HG03571 (cell line): ENCODE data around the gene RIT1.
"Not testable (repeated sequence)": the region's sequence is repeated elsewhere in the genome, so short reads cannot be mapped to it uniquely, and the experiment has no call there.

Experiments
- ATAC-seq: cut with Tn5 transposase; IDR thresholded peaks from one replicate; pipeline ENCODE4 v1.9.1; 2021; ENCODE audit not compliant: unreplicated experiment

The RIT1 gene

GRCh38 chr1:155895617-155896016, 15.5 kb downstream of the RIT1 start:
- not testable (repeated sequence) for ATAC-seq

- no peak for ATAC-seq
Observed at GRCh38 chr1:155893389-155894142, 17.6 kb downstream of the RIT1 start.

GRCh38 chr1:155892796-155893195, 18.4 kb downstream of the RIT1 start:
- no peak for ATAC-seq

GRCh38 chr1:155890251-155890650, 20.9 kb downstream of the RIT1 start:
- ATAC-seq: no peak

DNA sequence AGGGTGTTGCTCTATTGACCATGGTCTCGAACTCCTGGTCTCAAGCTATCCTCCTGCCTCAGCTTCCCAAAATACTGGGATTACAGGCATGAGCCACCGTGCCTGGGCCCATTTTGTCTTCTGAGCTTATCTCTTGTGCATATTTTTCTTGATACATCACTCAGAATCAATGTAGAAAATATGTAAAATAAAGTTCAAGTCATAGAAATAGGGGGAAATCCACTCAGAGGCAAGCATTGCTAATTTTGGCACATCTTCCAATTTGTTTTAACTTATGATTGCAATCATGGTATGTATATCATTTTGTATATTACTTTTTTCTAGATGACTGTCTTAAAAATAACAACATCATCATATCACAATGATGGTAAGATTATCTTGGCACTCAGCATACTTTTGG, 21.6 kb downstream of the RIT1 start:
- no peak for ATAC-seq

GRCh38 chr1:155888481-155888880, 22.7 kb downstream of the RIT1 start:
- no peak for ATAC-seq

GRCh38 chr1:155884982-155885381, 26.2 kb downstream of the RIT1 start:
- ATAC-seq: no peak

- no peak for ATAC-seq
Observed at GRCh38 chr1:155884031-155884960, 26.9 kb downstream of the RIT1 start.

- ATAC-seq: no peak
Observed at GRCh38 chr1:155882766-155883165, 28.4 kb downstream of the RIT1 start.

DNA sequence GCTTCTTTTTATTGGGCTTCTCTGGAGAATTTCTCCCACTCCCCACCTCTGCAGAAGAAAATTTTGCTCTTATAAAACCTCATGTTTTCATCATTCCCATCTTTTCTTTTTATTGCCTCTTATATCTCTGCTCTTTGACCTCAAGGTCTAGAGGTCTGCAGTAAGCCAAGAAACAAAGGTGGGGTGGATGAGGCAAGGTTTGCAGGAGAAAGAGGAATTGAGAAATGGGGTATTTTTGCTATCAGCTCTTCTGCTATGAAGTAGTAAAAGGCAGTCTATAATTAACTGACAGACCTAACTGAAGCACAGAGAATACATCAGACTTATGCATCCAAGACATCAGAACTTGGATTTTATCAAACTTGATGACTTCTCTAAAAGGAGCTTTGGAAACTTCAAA, 28.9 kb downstream of the RIT1 start:
- ATAC-seq: no peak

- ATAC-seq: no peak
Observed at GRCh38 chr1:155880950-155881349, 30.2 kb downstream of the RIT1 start.

DNA sequence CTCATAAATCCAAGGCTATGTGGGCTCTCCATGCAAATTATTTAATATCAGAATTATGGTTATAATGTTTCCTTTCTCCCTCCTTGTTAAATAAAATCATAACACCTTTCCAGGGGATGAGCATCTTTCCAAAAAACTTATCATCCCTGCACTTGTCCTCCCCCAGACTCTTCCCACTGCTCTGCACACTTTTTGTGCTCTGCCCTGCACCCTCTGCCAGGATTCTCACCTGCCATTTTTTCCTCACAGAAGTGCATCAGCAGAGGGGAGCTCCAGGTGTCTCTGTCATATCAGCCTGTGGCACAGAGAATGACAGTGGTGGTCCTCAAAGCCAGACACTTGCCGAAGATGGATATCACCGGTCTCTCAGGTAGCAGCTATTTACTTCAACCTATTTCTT, 30.9 kb downstream of the RIT1 start:
- no peak for ATAC-seq

DNA sequence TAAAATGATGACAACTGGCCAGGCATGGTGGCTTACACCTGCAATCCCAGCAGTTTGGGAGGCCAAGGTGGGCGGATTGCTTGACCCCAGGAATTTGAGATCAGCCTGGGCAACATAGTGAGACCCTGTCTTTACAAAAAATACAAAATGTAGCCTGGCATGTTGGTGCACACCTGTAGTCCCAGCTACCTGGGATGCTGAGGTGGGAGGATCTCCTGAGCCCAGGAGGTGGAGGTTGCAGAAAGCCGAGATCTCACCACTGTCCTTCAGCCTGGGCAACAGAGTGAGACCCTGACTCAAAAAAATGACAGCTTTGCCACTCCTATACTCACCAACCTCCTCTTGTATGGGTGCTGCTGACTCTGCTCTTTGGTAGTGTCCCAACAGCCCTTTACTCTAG, 33.2 kb downstream of the RIT1 start:
- no peak for ATAC-seq

DNA sequence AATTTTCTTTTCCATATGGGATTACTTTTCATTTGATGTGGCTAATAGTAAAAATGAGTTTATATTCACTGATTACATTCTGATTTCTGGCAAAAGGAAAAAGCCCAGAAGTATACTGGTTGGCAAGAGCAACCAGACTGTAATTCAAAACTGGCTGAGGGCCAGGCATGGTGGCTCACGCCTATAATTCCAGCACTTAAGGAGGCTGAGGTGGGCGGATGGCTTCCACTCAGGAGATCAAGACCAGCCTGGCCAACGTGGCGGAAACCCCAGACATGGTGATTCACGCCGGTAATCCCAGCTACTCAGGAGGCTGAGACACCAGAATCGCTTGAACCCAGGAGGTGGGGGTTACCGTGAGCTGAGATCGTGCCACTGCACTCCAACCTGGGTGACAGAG, 37.3 kb downstream of the RIT1 start:
- ATAC-seq: no peak

DNA sequence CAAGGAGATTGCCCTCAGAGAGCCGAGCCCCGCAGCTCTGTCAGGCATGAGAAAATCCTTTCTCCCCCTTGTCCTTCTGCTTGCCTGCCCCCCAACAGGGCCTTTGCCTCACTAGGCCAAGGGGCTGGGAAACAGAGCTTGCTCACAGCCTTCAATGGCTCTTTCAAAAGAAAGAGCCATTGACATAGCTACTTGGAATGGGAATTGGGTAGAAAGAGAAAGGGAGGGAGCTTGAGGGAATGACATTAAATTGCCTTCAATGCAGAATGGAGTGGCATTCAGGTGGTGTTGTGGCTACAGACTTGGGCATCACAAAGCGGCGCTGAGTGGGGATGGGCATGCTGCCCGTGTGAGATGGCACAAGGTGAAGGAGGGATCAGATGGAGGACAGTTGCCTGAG, 38.6 kb downstream of the RIT1 start:
- ATAC-seq: no peak

- no peak for ATAC-seq
Observed at GRCh38 chr1:155871390-155871789, 39.8 kb downstream of the RIT1 start.

GRCh38 chr1:155867766-155868165, 43.4 kb downstream of the RIT1 start:
- no peak for ATAC-seq

DNA sequence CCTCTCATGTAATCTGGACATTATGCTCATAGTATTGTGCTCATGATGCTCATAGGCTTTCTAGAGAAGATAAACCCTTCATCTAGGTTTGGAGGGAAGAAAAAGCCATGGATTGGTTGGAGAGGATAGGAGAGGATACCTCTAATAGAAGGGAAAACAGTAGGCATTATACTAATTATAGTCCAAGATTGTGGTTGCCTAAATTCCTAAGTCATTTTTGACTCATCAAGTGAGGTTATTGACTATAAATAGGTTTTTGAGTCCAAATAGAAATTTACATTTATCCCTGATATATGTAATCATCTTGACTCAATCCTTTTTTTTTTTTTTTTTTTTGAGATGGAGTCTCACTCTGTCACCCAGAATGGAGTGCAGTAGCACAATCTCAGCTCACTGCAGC, 46.8 kb downstream of the RIT1 start:
- ATAC-seq: no peak

GRCh38 chr1:155861896-155862295, 49.3 kb downstream of the RIT1 start:
- ATAC-seq: no peak

- ATAC-seq: no peak
Observed at GRCh38 chr1:155860970-155861510, 50.1 kb downstream of the RIT1 start.

DNA sequence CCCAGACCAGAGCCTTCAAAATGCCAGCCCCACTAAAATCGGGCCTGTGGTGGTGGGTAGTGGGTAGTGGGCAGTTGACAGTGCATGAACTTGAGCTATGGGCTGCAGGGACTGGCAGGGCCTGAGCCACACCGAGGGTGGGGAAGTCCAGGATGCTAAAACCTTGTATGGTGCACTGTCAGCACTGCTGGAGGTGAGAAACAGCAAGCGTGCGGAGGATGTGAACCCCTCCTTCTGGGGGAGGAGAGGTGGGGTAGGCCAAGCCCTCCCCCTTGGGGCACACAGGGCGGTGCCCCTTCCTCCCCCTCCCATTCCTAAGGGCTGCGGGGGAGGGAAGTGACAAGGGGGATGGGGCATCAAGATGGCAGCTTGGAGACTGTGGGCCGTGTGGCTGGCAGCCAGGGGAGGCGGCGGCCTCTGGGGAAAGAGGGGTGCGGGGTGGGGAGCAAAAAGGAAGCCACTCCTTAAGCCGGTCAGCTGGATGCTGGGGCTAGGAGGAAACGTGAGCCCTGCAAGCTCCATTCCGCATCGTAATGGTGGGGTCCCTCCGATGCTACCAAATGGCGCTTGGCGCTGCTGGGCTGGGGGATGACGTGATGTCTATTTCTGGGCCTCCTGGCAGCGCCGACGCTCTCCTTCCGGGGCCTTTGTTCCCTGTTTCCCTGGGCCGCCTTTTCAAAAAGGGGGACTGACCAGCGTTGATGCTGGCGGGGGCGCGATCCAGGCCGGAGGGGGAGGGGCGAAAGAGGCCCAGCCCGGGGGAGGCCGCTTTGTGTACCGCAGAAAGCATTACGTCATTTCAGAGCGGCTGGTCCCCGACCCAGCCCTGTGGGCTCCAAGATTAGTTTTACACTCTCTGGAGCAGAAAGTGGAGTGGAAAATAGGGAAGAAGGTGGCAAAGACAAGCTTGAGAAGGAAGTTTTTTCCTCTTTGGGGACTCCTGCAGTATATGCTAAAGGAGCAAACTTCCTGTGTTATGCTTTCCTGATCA, 51.0 kb downstream of the RIT1 start:
- ATAC-seq: no peak
